Neural progenitor cell (in vitro differentiated cells): ENCODE data around the gene HTRA2.
A peak's percentile ranks its signal among the peaks of the same experiment; 100 is the strongest.

Experiments
- CTCF ChIP-seq: fragments of 200-600 bp; sonication (generic); IDR thresholded peaks from 2 replicates; pipeline ENCODE4 v1.5.1; 2017; ENCODE audit warnings: antibody characterized with exemption, mild to moderate bottlenecking
- EZH2phosphoT487 ChIP-seq: fragments of 200-600 bp; sonication (generic); IDR thresholded peaks from 2 replicates; pipeline ENCODE4 v1.6.1; 2017; ENCODE audit warnings: antibody characterized with exemption

GRCh38 chr2:74498500-74499266, 31.1 kb upstream of the HTRA2 start:
- TF ChIP-seq CTCF (no peak), EZH2phosphoT487 (peak; percentile 95)
